ENCODE data around the gene CUL1. TPM values are rescaled to one million over a fixed set of nuclear protein-coding genes. Genes with fewer than 3 reads are reported as not detected.

CUL1 gene
- total RNA-seq: 10 to 100 TPM; 60.6 to 61.2 TPM

DNA sequence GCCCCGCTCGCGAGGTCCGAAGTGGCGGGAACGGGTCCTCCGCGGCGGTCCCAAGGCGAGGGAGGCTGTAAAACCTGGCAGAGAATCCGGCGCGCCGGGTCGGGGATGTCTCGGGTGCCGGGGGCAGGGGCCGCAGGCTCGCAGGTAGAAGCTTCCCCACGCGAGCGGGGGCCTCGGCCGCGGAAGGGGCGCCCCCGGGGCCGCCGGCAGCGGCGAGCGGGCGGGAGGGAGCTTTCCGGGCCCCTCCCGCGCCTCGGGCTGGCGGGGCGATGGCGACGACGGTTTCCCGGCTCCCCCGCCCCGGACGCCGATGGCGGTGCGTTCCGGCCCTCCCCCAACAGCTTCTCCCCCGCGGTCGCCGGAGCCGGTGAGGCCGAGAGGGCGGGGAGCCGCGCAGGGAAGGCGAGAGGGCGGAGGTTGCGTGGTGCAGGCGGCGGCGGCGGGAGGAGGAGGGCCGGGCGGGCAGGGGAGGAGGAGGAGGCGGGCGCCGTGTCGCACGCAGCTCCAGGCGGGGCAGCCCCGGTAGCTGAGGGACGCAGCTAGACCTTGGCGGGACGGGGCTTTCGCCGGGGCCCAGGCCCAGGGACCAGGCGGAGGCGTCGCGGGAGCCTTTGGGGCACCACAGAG lies at the start of gene CUL1:
Gene CUL1, plus strand, starts transcription at position 507 of the 627 bp plus-strand sequence. CDS start 31,220 bp downstream, outside the sequence.
- H3K9me3 Mint-ChIP-seq: no peaks in the 10 kb centered on the region
- ChIA-PET CTCF (interaction anchor here (0.7 to 1.4 kb wide), 3 partner anchors 75 to 265 kb away, joined by 3 to 8 read pairs (median 7); no protein-coding TSS in a partner anchor), POLR2A (interaction anchor here (0.7 to 2.0 kb wide), 23 partner anchors 9 to 285 kb away, joined by 3 to 10 read pairs (median 4); partner anchors contain the start of gene EZH2)
- TF ChIP-seq, protein P1, sequence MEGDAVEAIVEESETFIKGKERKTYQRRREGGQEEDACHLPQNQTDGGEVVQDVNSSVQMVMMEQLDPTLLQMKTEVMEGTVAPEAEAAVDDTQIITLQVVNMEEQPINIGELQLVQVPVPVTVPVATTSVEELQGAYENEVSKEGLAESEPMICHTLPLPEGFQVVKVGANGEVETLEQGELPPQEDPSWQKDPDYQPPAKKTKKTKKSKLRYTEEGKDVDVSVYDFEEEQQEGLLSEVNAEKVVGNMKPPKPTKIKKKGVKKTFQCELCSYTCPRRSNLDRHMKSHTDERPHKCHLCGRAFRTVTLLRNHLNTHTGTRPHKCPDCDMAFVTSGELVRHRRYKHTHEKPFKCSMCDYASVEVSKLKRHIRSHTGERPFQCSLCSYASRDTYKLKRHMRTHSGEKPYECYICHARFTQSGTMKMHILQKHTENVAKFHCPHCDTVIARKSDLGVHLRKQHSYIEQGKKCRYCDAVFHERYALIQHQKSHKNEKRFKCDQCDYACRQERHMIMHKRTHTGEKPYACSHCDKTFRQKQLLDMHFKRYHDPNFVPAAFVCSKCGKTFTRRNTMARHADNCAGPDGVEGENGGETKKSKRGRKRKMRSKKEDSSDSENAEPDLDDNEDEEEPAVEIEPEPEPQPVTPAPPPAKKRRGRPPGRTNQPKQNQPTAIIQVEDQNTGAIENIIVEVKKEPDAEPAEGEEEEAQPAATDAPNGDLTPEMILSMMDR (IDR thresholded peaks at IDR 0.05): no peak
- peak; percentile 81 for DNase-seq
- peaks cover 50% of the 10 kb centered on the region for H3K4me1 Mint-ChIP-seq (ENCODE audit: low read depth)
- peak within 1 kb of the TSS; percentile 95 for H3K27ac Mint-ChIP-seq
- ATAC-seq: peak; percentile 70
- intact Hi-C loops (cut with micrococcal nuclease): loop anchor here (5.0 kb wide), 1 partner anchor 121 kb away; no protein-coding TSS in a partner anchor
- H3K4me3 Mint-ChIP-seq: peak within 1 kb of the TSS; percentile 84
- H3K36me3 Mint-ChIP-seq (ENCODE audit: low read depth): peaks cover 9% of the 10 kb centered on the region
- H3K27me3 Mint-ChIP-seq: no peaks in the 10 kb centered on the region

DNA sequence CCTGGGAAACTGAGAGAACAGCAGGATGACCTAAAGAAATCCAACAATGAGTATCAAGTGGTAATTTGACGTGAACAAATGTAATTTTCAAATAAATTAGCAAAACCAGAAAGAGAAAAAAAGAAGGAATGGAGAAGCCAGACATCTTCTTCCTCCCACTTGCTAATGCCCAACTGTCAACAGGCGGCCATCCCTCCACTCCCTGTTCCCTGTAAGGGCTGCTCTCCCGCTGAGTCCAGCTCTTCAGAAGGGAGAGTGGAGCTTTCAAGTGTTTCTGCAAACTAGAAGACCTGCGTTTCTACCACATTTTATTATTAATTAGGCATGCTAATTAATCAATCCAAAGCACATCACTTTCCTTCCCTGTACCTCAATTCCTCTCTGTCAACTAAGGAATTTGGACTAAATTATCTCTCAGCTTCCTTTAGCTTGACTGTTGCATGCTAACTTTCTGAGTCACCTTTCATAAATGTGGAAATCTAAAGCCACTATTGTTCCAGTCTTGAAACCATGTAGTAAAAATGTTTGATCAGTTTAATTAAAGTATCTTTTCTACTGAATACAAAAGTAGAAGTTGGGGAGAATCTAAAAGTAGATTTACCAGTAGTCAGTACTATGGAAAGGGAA lies 48.4 kb upstream of the CUL1 start:
- DNase-seq: no peak
- POLR2A ChIA-PET: no interaction called here
- intact Hi-C loops (cut with micrococcal nuclease): no loop called here
- H3K27me3 Mint-ChIP-seq: peaks cover 7% of the 10 kb centered on the region
- no peaks in the 10 kb centered on the region for H3K36me3 Mint-ChIP-seq (ENCODE audit: low read depth)
- H3K4me3 Mint-ChIP-seq: no peak overlapping the region
- H3K27ac Mint-ChIP-seq: no peak overlapping the region
- no peaks in the 10 kb centered on the region for H3K9me3 Mint-ChIP-seq
- H3K4me1 Mint-ChIP-seq (ENCODE audit: low read depth): no peaks in the 10 kb centered on the region
- no peak for ATAC-seq
- TF ChIP-seq, protein P1 (IDR thresholded peaks at IDR 0.05): no peak
- CTCF ChIA-PET: no interaction called here

DNA sequence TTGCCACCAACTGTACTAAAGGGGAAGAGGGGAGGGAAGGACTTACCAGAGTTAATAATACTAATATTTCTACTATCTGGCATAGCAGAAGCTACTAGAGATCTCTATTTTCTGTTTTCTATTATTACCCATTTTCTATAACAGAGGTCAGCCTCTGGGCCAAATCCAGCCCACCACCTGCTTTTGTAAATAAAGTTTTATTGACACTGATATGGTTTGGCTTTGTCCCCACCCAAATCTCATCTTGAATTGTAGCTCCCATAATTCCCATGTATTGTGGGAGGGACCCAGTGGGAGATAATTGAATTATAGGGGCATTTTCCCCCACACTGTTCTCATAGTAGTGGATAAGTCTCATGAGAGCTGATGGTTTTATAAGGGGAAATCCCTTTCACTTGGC lies 45.9 kb upstream of the CUL1 start:
- Mint-ChIP-seq H3K4me1 (ENCODE audit: low read depth) (no peaks in the 10 kb centered on the region), H3K27me3 (peaks cover 2% of the 10 kb centered on the region), H3K27ac (no peak overlapping the region), H3K36me3 (ENCODE audit: low read depth) (no peaks in the 10 kb centered on the region), H3K4me3 (no peak overlapping the region), H3K9me3 (no peaks in the 10 kb centered on the region)
- TF ChIP-seq, protein P1 (IDR thresholded peaks at IDR 0.05): no peak
- ChIA-PET POLR2A (interaction anchor here (1.1 kb wide), 1 partner anchor 130 kb away, joined by 3 read pairs; no protein-coding TSS in a partner anchor), CTCF (no interaction called here)
- intact Hi-C loops (cut with micrococcal nuclease): no loop called here
- DNase-seq (no peak), ATAC-seq (no peak)

DNA sequence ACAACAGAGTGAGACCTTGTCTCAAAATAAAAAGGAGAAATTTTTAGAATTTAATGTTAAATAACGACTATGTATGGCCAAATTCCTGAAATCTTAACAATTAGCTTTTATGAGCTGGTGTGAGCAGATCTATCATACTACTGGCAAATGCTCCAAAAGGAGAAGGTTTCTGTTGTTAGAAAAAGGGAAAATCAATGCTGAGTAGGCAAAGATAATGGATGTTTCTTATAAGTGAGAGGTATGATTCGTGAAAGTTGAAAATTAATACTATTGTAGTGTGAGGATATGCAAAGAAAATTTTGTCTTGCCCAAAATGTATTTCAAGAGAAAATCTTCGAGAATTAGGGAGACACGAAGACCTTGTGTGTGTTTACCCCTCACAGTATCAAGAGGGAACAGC lies 40.8 kb upstream of the CUL1 start:
- TF ChIP-seq, protein P1 (IDR thresholded peaks at IDR 0.05): no peak
- POLR2A ChIA-PET: no interaction called here

DNA sequence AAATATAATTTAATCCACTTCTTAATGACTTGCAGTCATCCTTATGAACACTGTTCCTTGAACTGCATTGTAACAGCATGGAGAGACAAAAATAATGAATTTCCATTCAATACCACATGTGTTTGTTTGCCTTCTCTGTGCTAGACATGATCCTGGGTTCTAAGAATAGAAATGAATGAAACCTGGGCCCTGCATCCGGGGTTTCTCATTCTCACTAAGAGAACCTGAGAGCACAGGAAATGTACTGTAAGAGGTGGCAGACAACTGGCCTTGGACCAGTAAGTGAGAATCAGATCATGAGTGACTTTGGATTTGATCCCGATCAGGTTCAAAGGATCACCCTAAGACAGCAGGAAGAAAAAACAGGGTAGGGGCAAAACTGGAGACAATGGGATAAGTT lies 37.2 kb upstream of the CUL1 start:
- intact Hi-C loops (cut with micrococcal nuclease): no loop called here
- no peak for ATAC-seq
- POLR2A ChIA-PET: no interaction called here
- Mint-ChIP-seq H3K36me3 (ENCODE audit: low read depth) (no peaks in the 10 kb centered on the region), H3K27me3 (no peaks in the 10 kb centered on the region), H3K9me3 (no peaks in the 10 kb centered on the region), H3K4me1 (ENCODE audit: low read depth) (peaks cover 2% of the 10 kb centered on the region), H3K4me3 (no peak overlapping the region), H3K27ac (no peak overlapping the region)
- CTCF ChIA-PET: interaction anchor here (1.0 kb wide), 1 partner anchor 86 kb away, joined by 3 read pairs; no protein-coding TSS in a partner anchor
- DNase-seq: no peak
- TF ChIP-seq, protein P1 (IDR thresholded peaks at IDR 0.05): no peak

More for the DNA sequence above, 40.8 kb upstream of the CUL1 start:
- Mint-ChIP-seq H3K4me1 (ENCODE audit: low read depth) (peaks cover 2% of the 10 kb centered on the region), H3K4me3 (no peak overlapping the region), H3K27me3 (no peaks in the 10 kb centered on the region), H3K9me3 (no peaks in the 10 kb centered on the region), H3K36me3 (ENCODE audit: low read depth) (no peaks in the 10 kb centered on the region), H3K27ac (no peak overlapping the region)
- intact Hi-C loops (cut with micrococcal nuclease): no loop called here
- DNase-seq (no peak), ATAC-seq (no peak)
- CTCF ChIA-PET: interaction anchor here (0.9 to 1.2 kb wide), 2 partner anchors 73 to 83 kb away, joined by 3 to 4 read pairs; no protein-coding TSS in a partner anchor
